MM.1S (cell line): Measurements from ENCODE around the gene EVI5.

Source experiments
- EZH2 ChIP-seq: fragments of 300-600 bp; sonication (generic); optimal IDR thresholded peaks from 2 replicates; pipeline ENCODE3; 2017; ENCODE audit warnings: low read depth, mild to moderate bottlenecking, antibody characterized with exemption, low read length, mixed read lengths
- EZH2phosphoT487 ChIP-seq: fragments of 300-600 bp; sonication (generic); IDR thresholded peaks from 2 replicates; pipeline ENCODE4 v1.6.1; 2018; ENCODE audit warnings: antibody characterized with exemption, low read length
- TF ChIP-seq, protein P1 (sequence below): fragments of 300-600 bp; sonication (generic); IDR thresholded peaks from 2 replicates; pipeline ENCODE4 v1.5.1; 2016; ENCODE audit warnings: antibody characterized with exemption, low read length, mixed read lengths

- TF ChIP-seq, protein P1, sequence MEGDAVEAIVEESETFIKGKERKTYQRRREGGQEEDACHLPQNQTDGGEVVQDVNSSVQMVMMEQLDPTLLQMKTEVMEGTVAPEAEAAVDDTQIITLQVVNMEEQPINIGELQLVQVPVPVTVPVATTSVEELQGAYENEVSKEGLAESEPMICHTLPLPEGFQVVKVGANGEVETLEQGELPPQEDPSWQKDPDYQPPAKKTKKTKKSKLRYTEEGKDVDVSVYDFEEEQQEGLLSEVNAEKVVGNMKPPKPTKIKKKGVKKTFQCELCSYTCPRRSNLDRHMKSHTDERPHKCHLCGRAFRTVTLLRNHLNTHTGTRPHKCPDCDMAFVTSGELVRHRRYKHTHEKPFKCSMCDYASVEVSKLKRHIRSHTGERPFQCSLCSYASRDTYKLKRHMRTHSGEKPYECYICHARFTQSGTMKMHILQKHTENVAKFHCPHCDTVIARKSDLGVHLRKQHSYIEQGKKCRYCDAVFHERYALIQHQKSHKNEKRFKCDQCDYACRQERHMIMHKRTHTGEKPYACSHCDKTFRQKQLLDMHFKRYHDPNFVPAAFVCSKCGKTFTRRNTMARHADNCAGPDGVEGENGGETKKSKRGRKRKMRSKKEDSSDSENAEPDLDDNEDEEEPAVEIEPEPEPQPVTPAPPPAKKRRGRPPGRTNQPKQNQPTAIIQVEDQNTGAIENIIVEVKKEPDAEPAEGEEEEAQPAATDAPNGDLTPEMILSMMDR: no peak
- TF ChIP-seq EZH2 (no peak), EZH2phosphoT487 (no peak)
Observed at GRCh38 chr1:92475029-92475428, 309.9 kb downstream of the EVI5 start.
